Cardiac fibroblast (primary cell): ENCODE data around the gene CCDC112.

Experiments used
- DNase-seq, 2 donors: peaks; one replicate each; pipeline versions ENCODE4 v3.0.0 to v3.0.0-alpha.2; 2010; ENCODE audit warnings: low read depth in 2 of 2
- H3K4me3 ChIP-seq, 2 donors: replicated peaks in 1 of 2; 1 replicate in 1 of 2; 2 replicates in 1 of 2; pipeline ENCODE4 v1.5.1; 2011; ENCODE audit warnings: low read depth in 2 of 2, low read length in 2 of 2, mild to moderate bottlenecking in 2 of 2, moderate library complexity in 1 of 2
- CTCF ChIP-seq: IDR thresholded peaks from one replicate; pipeline ENCODE4 v1.5.1; 2011; ENCODE audit warnings: low read depth, mild to moderate bottlenecking, low read length, inconsistent platforms

Gene CCDC112

DNA sequence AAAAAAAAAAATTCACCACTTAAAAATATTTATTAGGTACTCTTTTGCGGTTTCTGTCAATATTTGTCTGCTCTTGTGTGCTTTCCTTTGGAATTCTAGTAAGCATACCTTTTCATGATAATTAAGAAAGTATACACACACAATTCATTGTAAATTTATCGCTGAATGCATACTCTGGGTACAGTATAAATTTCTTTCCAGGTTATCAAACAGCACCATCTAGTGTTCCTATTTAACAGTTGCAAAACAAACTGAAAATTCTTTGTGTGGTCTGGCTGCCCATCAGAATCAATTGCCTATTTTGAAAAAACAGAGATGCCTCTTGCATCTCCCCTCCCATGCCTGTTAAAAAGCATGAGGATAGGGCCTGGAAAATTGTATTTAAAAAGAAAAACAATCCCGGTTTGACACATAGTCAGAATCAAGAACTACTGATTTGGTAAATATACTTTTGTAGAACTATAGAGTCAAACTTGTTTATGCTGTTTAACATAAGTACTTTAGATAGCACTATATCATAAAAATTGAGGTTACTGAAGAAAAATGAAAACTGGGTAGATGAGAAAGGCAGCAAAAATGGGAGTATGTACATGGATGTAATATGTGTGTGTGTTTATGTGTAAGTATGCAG lies 50.0 kb downstream of the CCDC112 start:
- H3K4me3 ChIP-seq, result no peak overlapping the region
- TF ChIP-seq CTCF, result peak; percentile 57
- peak; percentile 55 to 60 for DNase-seq

GRCh38 chr5:115243412-115243811 lies 53.0 kb downstream of the CCDC112 start:
- H3K4me3 ChIP-seq, result no peak overlapping the region
- no peak for TF ChIP-seq CTCF
- DNase-seq, result peak; percentile 42 to 60

DNA sequence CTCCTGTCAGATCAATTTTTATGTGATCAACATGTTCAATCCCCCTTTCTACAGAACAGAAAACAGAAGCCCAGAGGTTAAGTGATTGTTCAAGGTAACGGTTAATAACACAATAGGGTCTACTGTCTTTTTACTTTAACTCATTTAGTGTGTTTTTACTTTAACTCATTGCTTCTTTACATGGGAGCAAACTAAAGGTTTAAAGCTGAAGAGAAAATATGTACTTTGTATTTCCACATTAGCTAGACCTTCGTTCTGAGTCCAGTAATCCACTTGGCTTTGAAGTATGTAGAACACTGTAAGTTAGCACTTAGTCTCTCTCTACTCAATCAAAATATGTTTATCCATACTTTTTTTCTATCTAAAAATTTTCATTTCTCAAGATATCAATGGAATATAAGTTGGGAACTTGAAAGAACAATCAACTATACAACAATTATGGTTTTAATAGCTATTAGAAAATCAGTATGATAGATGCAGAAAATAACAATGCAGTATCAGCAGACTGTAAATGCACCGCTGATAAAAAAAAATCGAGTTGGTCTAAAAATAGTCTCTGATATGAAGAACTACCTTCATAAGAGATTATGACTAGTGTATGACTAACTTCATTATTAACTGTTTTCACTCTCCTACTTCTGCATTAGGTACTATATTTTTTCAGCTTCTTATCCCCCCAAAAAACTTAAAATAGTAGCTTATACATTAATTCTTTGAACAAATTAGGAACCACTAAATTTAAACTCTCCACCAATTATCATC lies 54.4 kb downstream of the CCDC112 start:
- no peak overlapping the region for H3K4me3 ChIP-seq
- no peak for TF ChIP-seq CTCF
- DNase-seq, result no peak

DNA sequence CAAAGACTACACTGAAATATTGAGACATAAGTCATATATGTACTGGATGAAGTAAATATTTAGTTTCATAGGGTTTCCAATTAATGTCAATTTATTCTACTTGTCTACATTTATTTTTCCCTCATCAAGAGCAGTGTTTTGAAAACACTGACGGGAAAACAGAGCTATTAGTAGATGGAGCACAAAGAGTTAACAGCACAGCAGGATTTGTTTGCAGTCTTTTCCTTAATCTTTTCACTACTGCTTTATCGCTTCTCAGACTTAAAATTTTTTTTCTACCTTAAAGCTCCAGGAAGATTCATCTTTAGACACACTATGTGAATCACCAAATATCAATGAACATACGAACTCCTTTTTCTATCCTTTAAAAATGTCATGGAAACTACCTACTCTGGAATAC lies 59.4 kb downstream of the CCDC112 start:
- H3K4me3 ChIP-seq, result no peak overlapping the region
- no peak for TF ChIP-seq CTCF
- DNase-seq, result no peak

DNA sequence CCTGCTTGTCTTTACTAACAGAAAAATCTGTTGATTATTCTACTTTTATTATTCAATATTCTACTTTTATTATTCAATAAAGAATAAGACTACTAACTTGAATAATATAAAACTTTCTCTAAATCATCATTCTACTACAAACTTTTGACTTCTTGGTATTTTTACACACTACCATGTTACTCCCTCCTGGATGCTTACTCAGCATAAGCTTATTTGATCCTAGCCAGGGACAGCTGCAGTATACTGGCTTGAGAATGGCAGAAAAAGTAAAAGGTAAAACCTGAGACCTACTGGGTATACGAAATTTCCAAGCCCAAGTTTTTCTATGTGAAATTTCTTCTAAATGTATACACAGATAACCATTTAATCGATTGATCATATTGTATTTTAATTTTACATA lies 59.9 kb downstream of the CCDC112 start:
- no peak for TF ChIP-seq CTCF
- no peak for DNase-seq
- H3K4me3 ChIP-seq, result no peak overlapping the region

DNA sequence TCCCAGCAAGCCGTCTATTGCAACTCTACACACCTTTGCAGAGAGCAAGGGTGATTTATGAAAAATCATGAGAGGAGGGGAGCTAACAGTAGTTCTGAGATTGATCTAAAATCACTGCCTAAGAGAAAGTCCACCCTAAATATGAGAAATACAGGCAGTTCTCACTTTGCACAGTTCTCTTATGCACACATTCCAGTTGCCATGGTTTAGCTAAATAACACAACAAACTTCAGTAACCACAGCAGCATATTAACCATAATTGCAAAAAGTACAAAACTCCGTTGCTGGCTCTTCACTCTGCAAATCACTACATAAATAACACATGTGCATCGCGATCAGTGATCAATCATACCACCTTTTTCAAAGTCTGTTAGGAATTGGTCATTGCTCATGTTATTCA lies 64.9 kb downstream of the CCDC112 start:
- peak in 1 of 2 donors; percentile 7 for DNase-seq
- no peak for TF ChIP-seq CTCF

More for the DNA sequence above, 64.9 kb downstream of the CCDC112 start:
- H3K4me3 ChIP-seq, result no peak overlapping the region
